Bronchial epithelial cell (primary cell): ENCODE results near the gene NAV1. TPM values are rescaled to one million over a fixed set of nuclear protein-coding genes. Genes with fewer than 3 reads are reported as not detected.

ENCODE experiments used
- DNase-seq: peaks from one replicate; pipeline ENCODE4 v3.0.0-alpha.2; 2010; ENCODE audit warnings: low read depth
- FAIRE-seq: peaks from 2 replicates; lab custom pipeline; 2011; peaks lifted over from hg19 to GRCh38; lab: Jason Lieb, UNC
- H3K27me3 ChIP-seq: 2 replicates; pipeline ENCODE4 v1.5.1; 2011; ENCODE audit warnings: low read length; ENCODE audit not compliant: control insufficient read depth, insufficient read depth
- H3K36me3 ChIP-seq: 2 replicates; pipeline ENCODE4 v1.5.1; 2011; ENCODE audit warnings: low read length; ENCODE audit not compliant: control insufficient read depth, insufficient read depth
- H3K4me3 ChIP-seq: 2 replicates; pipeline ENCODE4 v1.5.1; 2011; ENCODE audit warnings: mild to moderate bottlenecking, low read depth, low read length, control low read depth
- total RNA-seq: library from RNA; depleted of rRNA; stranded (reverse); fragments of >200 nt; gene quantifications from 2 replicates; pipeline ENCODE4 v1.2.1, GENCODE V29; 2014
- TF ChIP-seq, protein P1 (sequence below): IDR thresholded peaks from 2 replicates; pipeline ENCODE4 v1.5.1; 2011; ENCODE audit warnings: mild to moderate bottlenecking, moderate library complexity, low read length, control low read depth, inconsistent platforms; ENCODE audit not compliant: insufficient read depth, severe bottlenecking

The NAV1 gene
- total RNA-seq, 1 donor from 2014 or later: 1.6 TPM

DNA sequence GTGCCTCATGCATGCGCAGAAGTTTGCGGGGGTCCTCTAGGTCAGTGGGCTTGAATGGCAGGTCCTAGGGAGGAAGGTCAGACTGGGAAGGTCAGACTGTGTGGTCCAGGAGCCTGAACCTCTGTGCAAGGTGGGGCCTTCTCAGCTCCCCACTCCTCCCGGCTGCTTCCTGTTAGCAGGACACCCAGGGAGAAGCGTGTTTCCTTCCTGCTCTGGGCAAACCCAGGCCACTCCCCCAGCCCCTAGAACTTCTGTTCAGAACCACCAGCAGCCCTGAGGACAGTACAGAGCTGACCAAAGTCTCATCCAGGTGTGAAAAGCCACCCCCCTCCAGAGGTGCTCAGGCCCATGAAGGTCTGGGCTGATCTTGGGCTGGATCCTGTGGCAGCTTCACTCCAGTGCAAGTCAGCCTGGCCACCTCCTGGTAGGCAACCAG, 29.9 kb downstream of the NAV1 start:
- no peak for DNase-seq
- H3K27me3 ChIP-seq: peaks cover 2% of the 10 kb centered on the region
- TF ChIP-seq, protein P1, sequence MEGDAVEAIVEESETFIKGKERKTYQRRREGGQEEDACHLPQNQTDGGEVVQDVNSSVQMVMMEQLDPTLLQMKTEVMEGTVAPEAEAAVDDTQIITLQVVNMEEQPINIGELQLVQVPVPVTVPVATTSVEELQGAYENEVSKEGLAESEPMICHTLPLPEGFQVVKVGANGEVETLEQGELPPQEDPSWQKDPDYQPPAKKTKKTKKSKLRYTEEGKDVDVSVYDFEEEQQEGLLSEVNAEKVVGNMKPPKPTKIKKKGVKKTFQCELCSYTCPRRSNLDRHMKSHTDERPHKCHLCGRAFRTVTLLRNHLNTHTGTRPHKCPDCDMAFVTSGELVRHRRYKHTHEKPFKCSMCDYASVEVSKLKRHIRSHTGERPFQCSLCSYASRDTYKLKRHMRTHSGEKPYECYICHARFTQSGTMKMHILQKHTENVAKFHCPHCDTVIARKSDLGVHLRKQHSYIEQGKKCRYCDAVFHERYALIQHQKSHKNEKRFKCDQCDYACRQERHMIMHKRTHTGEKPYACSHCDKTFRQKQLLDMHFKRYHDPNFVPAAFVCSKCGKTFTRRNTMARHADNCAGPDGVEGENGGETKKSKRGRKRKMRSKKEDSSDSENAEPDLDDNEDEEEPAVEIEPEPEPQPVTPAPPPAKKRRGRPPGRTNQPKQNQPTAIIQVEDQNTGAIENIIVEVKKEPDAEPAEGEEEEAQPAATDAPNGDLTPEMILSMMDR: no peak
- FAIRE-seq: no peak
- H3K4me3 ChIP-seq: no peak overlapping the region
- H3K36me3 ChIP-seq: no peaks in the 10 kb centered on the region

DNA sequence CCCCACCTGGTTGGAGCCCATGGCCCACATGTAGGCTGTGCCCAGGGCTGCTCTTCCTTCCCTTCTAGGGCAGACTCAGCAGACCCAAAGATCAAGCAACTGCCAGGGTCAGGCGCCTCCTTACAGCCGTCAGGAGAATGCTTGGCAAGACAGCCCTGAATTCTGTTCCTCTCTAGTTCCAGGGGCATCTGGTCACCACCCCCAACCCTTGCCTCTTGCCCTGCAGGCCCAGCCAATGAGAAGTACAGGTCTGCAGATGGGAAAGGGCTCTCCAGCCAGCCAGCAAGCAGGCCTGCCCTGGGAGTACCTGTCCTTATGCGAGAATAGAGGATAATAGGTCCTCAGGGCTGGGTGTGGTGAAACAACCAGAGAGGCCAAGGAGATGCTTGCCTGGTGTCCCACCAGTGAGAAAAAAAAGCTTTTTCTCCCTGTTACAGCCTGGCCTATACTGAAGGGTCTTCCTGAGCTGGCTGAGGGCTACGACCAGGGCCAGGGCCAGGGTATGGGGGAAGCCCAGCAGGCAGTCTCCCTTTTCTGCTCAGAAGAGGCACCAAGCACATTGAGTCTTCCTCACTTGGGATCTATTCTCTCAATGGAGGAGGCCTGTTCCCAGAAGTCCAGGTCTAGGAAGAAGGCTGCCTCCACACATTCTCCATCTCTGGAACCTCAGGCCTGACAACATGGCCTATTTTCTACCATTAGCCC, 31.4 kb downstream of the NAV1 start:
- FAIRE-seq (no peak), DNase-seq (no peak)

DNA sequence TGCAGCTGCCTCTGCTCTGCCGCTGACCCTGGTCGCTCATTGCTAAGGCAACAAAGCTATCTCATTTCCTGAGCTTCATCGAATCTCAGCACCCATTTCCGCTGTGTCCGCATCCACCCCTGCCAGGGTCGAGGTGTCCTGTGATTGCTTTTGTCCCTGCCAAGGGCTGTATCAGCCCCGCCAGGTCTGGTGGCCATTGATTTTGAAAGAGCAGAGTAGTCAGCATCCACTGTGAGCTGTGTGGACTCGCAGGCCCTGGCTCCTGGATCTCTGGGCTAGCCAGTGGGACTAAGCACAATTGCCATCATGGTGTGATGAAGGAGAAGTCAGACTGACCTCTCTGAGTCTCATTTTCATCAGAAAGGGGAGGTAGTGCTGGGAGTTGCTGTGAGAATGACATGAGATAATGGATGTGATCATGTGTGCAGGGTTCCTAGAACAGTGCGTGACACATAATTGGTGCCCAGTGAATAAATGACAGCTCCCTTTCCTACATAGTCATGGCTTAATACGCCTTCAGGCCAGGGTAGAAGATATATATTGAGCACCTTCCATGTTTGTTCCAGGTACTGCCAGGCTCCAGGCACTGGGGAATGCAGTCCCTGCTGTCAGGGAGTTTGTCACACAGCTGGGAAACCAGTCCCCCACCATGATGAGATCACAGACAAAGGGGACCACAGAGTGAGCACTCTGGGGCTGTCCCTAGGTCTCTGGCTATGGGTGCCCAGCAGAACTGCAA, 32.1 kb downstream of the NAV1 start:
- TF ChIP-seq, protein P1: no peak
- H3K27me3 ChIP-seq: peaks cover 2% of the 10 kb centered on the region
- H3K36me3 ChIP-seq: no peaks in the 10 kb centered on the region
- no peak for FAIRE-seq
- H3K4me3 ChIP-seq: no peak overlapping the region
- no peak for DNase-seq

More for the DNA sequence above, 31.4 kb downstream of the NAV1 start:
- Histone ChIP-seq H3K4me3 (no peak overlapping the region), H3K27me3 (peaks cover 2% of the 10 kb centered on the region), H3K36me3 (no peaks in the 10 kb centered on the region)
- TF ChIP-seq, protein P1: no peak

DNA sequence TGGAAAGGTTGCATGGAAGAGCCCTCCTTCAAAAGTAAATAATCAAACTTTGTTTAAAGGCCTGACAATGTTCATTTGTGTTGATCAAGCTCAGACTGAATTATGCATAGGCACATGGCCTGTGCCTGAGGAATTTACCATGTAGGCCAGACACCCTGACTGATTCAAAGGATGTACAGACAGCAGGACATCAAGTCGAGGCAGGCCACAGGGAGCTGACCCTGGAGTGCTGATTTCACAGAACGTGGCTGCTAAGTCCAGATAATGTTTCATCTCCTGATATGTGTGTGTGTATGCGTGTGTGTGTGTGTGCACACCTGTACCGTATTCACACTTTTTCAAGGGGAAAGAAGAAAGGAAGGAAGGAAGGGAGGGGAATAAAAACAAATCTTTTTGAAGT, 34.1 kb downstream of the NAV1 start:
- FAIRE-seq: no peak
- H3K36me3 ChIP-seq: no peaks in the 10 kb centered on the region
- H3K27me3 ChIP-seq: peaks cover 2% of the 10 kb centered on the region
- H3K4me3 ChIP-seq: no peak overlapping the region
- TF ChIP-seq, protein P1: no peak
- DNase-seq: peak; percentile 13

DNA sequence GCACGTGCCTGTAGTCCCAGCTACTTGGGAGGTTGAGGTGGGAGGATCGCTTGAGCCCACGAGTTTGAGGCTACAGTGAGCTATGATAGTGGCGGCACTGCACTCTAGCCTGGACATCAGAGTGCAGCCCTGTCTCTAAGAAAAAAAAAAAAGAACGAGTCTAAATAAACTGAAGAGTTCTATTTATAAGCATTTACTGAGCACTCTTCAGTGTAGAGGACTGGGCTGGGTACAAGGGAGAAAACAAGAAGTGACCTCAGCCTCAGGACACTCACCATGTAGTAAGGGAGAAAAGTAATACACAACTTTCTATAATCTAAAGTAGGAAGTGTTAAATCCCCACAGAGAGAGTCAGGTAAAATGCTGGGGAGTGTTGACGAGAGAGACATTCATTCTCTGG, 35.0 kb downstream of the NAV1 start:
- Histone ChIP-seq H3K4me3 (no peak overlapping the region), H3K27me3 (peaks cover 2% of the 10 kb centered on the region), H3K36me3 (no peaks in the 10 kb centered on the region)
- FAIRE-seq (no peak), DNase-seq (no peak)
- TF ChIP-seq, protein P1: no peak
